Motor neuron (in vitro differentiated cells): ENCODE results near the gene KLHL34. TPM values are rescaled to one million over a fixed set of nuclear protein-coding genes. Genes with fewer than 3 reads are reported as not detected.
A peak's percentile ranks its signal among the peaks of the same experiment; 100 is the strongest.

Experiments
- ATAC-seq, 8 experiments: fragments of 200-7000 bp; cut with Tn5 transposase; replicated peaks in 6 of 8; 2 replicates each; pipeline ENCODE4 v1.8.0; 2021; ENCODE audit warnings: mild to moderate bottlenecking in 8 of 8, moderate library complexity in 8 of 8
- H3K27ac ChIP-seq, 2 donors: fragments of 250-450 bp; sonication (Bioruptor Pico); 2 replicates each; pipeline ENCODE4 v1.9.0; 2021; ENCODE audit warnings: antibody characterized with exemption in 2 of 2, mild to moderate bottlenecking in 2 of 2, moderate library complexity in 1 of 2
- H3K4me1 ChIP-seq, 2 donors: fragments of 250-450 bp; sonication (Bioruptor Pico); replicated peaks in 1 of 2; 2 replicates each; pipeline ENCODE4 v1.6.1; 2021; ENCODE audit warnings: antibody characterized with exemption in 2 of 2, mild to moderate bottlenecking in 2 of 2, moderate library complexity in 1 of 2
- H3K4me3 ChIP-seq, 5 donors: fragments of 250-450 bp; sonication (Bioruptor Pico); 2 replicates each; pipeline ENCODE4 v1.9.0; 2021; ENCODE audit warnings: antibody characterized with exemption in 5 of 5, mild to moderate bottlenecking in 5 of 5, moderate library complexity in 4 of 5
- WGBS, 10 experiments: fragments of 450-650 bp; shearing (Covaris generic); methylation state at CpG; one replicate each; pipeline ENCODE4 v1.0.0; 2022; 5-methylcytosine and 5-hydroxymethylcytosine counted together
- in situ Hi-C, 9 experiments: fragments of 400-800 bp; cut with MboI; loops; one replicate each; pipeline ENCODE4 v1.15.0; 2021; ENCODE audit warnings: low sequenced_read_pairs in 9 of 9, low pct_unique_long_range_greater_than_20kb in 2 of 9; ENCODE audit not compliant: unreplicated experiment in 9 of 9
- total RNA-seq, 8 experiments: library from RNA; unstranded; fragments of 300-600 nt; gene quantifications; 2 replicates each; pipeline versions ENCODE4 v1.2.3 to v1.2.4, GENCODE V29; 2022

KLHL34 gene, protein sequence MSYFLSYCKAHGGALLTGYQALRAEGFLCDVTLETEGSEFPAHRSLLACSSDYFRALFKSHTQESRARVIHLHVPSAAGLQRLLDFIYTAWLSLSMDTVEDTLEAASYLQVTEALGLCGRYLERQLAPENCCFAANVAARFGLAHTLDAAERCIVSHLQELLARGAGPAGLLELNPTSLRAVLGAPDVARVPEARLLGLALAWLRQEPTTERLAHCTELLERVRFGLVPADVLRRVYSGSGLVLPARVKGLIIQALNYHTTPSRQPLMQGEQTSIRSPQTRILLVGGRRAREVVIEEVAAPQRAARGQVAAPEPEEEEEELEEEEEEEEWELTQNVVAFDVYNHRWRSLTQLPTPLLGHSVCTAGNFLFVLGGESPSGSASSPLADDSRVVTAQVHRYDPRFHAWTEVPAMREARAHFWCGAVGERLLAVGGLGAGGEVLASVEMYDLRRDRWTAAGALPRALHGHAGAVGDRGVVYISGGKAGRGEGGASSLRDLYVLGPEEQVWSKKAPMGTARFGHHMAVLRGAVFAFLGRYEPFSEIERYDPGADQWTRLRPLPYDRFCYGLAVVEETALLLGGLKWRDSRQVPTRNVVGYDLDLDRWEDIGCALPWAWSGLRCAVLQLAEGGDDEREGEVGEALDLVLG
- under 1 TPM in 7 of 8 experiments, not detected in 1; 0.17 to 0.57 (median 0.25) TPM for total RNA-seq

DNA sequence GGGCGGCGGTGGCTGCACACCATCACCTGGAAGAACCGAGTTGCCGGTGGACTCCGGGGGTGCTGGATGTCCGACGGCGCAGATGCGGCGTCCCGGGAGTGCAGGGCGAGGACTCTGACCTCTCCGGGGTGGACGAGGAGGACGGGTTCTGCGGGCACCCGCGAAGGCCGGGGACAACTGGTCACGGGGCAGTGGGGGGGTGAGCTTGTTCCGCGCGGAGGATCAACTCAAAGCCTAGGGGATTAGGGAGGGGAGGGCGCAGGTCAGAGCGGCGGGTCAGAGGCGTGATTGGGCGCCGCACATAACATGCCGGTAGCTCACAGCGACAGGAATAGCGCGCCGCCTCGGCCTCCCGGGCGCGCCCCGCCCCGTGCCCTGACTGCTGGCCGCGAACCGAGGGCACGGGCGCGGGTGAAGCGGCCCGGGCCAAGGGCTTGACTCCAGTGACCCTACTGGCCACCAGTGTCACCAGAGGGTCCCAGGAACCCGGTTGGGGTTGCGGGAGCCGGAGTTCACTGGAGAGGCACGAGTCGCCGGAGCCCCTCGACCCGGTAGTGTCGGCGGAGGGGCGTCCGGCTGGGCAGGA lies at the start of gene KLHL34:
Gene KLHL34, minus strand, starts transcription at position 179 of the 586 bp plus-strand sequence. CDS start 542 bp downstream, outside the sequence.
- Histone ChIP-seq H3K27ac (no peak within 1 kb of the TSS), H3K4me1 (no peaks in the 10 kb centered on the region), H3K4me3 (no peak within 1 kb of the TSS)
- 90% methylated on average over 4 of the region's 60 CpGs; no CpG with 5 or more reads in 9 of the 10 experiments for WGBS, 10 experiments
- ATAC-seq = peak in 1 of 8 experiments; percentile 71
- in situ Hi-C loops = no loop called here

DNA sequence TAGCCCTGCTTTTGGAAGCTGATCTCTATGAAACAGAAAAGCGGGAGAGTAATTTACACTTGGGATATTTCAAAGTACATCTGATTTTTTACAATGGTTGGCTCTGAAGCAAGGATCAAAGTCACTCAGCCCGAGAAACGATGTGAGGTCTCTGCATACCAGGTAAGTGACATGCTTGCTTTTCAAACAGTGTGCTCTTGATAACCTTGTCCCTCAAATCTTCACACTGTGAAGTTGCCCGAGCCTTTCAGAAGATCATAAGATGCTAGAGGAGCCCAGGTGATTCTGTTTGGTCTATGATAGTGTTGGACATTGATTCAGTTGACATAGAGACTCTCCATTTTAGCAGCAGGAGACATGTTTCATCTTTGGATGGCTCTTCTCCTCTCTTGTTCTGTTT lies 47.1 kb upstream of the KLHL34 start:
- ATAC-seq = no peak
- 60 to 100% (median 72%) methylated on average over 2 to 3 of the region's 4 CpGs; no CpG with 5 or more reads in 6 of the 10 experiments for WGBS, 10 experiments
- Histone ChIP-seq H3K27ac (no peak overlapping the region), H3K4me1 (peaks cover 15 to 17% of the 10 kb centered on the region in 2 donors), H3K4me3 (no peak overlapping the region)
- in situ Hi-C loops = loop anchor here in 2 of 9 experiments (25.0 kb wide), 1 partner anchor 218 kb away; no protein-coding TSS in a partner anchor

DNA sequence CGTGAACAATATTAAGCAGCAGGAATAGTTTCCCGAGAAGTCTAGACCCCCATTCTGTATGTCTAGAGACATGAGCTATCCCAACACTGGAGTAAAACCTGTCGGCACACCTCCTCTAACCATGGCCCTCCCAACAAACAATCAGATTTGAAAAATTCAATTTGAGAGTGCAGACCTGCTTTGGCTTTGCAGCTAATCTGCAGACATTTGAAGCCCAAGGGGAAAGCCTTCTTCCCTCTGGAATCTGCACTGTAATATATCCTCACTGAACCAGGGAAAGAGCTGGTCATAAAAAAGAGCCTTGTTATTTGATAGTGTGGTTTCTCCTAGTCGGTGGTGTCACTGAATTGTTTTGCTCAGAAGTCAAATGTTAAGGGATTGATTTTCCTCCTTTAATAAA lies 44.6 kb upstream of the KLHL34 start:
- Histone ChIP-seq H3K4me3 (no peak overlapping the region), H3K27ac (no peak overlapping the region), H3K4me1 (peaks cover 15 to 17% of the 10 kb centered on the region in 2 donors)
- 33 to 100% (median 43%) methylated on average over 1 to 3 of the region's 4 CpGs; no CpG with 5 or more reads in 5 of the 10 experiments for WGBS, 10 experiments
- ATAC-seq = no peak
- in situ Hi-C loops = loop anchor here in 2 of 9 experiments (25.0 kb wide), 1 partner anchor 215 kb away; no protein-coding TSS in a partner anchor

DNA sequence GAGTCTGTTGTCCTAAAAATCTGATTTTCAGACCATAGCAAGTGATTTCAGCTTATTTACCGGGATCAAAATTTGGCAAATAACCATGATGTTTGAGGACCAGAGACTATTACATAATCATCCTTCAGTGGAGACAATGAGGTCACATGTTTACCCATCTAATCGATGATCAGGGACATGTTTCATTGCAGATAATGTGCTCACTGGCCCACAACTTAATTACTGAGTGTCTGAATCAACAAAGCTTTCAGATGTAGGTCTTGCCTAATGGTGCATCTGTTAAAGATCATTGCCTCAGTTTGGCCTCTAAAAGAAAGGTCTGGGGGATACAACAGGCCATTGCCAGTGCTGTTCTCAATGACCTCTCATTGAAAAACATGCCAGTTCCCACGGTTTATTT lies 42.8 kb upstream of the KLHL34 start:
- Histone ChIP-seq H3K4me1 (peaks cover 15 to 17% of the 10 kb centered on the region in 2 donors), H3K4me3 (no peak overlapping the region), H3K27ac (no peak overlapping the region)
- in situ Hi-C loops = loop anchor here in 2 of 9 experiments (25.0 kb wide), 1 partner anchor 214 kb away; no protein-coding TSS in a partner anchor
- ATAC-seq = peak in 1 of 8 experiments; percentile 26
- 10 to 20% methylated on average over 1 to 3 of the region's 3 CpGs; no CpG with 5 or more reads in 8 of the 10 experiments for WGBS, 10 experiments

DNA sequence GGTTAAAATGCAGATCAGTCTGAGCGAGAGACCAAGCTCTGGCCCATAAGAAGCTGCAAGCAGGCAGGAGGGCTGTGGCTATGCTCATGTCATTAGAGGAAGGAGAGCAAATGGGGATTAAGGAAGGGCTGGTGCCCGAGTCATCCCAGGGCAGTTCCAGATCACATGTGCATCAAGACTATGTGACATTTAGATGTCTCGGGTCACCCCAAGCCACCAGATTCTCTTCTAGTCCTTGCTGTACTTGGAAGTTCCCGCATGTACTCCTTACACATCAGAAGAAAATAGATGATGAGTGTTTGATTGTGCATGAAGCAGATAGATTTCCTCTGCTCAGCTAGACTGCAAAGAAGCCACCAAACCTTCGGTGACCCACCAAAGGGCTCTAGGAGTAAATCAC lies 42.1 kb upstream of the KLHL34 start:
- WGBS, 10 experiments = 40 to 100% (median 63%) methylated on average over 1 to 4 of the region's 5 CpGs; no CpG with 5 or more reads in 6 of the 10 experiments
- Histone ChIP-seq H3K27ac (no peak overlapping the region), H3K4me3 (no peak overlapping the region), H3K4me1 (peaks cover 15 to 17% of the 10 kb centered on the region in 2 donors)
- ATAC-seq = no peak
- in situ Hi-C loops = loop anchor here in 2 of 9 experiments (25.0 kb wide), 1 partner anchor 213 kb away; no protein-coding TSS in a partner anchor

DNA sequence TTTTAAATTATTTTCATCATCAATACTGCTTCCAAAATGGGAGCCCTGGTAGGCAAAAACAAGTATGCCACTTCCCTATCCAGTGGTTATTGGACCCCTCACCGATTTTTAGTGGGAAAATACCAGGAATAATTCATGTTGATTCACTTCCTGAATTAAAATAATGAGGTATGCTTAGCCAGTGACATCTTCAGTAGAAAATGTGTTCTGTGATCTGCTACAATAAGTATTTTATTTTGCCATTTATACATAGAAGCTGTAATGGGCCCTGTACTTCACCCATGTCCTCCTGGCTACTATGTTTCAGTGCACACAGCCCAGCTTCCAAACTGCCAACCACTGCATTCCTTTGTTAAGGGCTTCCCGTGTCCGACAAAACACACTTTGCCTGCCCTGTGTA lies 41.0 kb upstream of the KLHL34 start:
- in situ Hi-C loops = no loop called here
- Histone ChIP-seq H3K4me3 (no peak overlapping the region), H3K4me1 (peaks cover 15 to 17% of the 10 kb centered on the region in 2 donors), H3K27ac (no peak overlapping the region)
- WGBS, 10 experiments = 14 to 88% (median 40%) methylated on average over 1 to 2 of the region's 3 CpGs; no CpG with 5 or more reads in 7 of the 10 experiments
- ATAC-seq = no peak

DNA sequence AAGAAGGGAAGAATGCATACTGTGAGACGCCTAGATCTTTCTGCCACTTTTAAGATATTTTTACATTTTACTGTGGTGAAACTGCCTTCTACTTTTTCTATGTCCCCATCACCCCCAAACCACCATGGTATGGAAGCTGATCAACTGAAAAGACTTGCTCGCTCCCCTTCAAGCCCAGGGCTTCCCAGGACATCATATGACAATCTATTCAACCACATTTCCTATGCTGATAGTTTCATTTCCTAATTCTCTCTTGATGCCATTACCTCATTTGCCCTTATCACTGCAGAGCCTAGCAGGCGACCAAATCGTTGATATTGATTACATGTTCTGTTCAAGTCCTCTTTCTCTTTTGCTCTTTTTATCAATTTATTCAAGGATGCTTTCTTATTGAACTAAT lies 40.1 kb upstream of the KLHL34 start:
- H3K4me1 ChIP-seq = peaks cover 8 to 11% of the 10 kb centered on the region in 2 donors
- H3K27ac ChIP-seq = no peak overlapping the region
- no peak overlapping the region for H3K4me3 ChIP-seq
- no peak for ATAC-seq
- in situ Hi-C loops = no loop called here
- WGBS, 10 experiments = 47 to 100% (median 85%) methylated on average over 2 to 4 of the region's 4 CpGs; no CpG with 5 or more reads in 5 of the 10 experiments

DNA sequence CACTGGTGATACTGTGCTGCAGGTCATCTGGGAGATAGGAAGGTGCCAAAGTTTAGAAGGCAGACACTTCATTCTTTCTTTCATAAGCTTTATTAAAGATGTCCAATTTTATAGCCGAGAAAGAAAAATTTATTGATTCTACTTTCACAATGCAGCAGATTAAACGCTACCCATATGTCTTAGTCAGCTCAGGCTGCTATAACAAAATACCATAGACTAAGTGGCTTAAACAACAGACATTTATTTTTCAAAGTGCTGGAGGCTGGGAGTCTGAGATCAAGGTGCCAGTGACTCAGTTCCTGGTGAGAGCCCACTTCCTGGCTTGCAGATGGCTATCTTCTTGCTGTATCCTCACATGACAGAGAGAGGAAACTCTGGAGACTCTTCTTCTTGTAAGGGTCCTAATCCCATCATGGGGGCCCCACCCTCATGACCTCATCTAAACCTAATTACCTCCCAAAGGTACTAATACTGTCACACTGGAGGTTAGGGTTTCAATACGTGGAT lies 33.4 kb upstream of the KLHL34 start:
- ATAC-seq = no peak
- in situ Hi-C loops = no loop called here
- H3K4me1 ChIP-seq = no peaks in the 10 kb centered on the region
- WGBS, 10 experiments = 40 to 100% (median 96%) methylated on average over 1 to 2 of the region's 3 CpGs; no CpG with 5 or more reads in 6 of the 10 experiments
- no peak overlapping the region for H3K27ac ChIP-seq
- no peak overlapping the region for H3K4me3 ChIP-seq

DNA sequence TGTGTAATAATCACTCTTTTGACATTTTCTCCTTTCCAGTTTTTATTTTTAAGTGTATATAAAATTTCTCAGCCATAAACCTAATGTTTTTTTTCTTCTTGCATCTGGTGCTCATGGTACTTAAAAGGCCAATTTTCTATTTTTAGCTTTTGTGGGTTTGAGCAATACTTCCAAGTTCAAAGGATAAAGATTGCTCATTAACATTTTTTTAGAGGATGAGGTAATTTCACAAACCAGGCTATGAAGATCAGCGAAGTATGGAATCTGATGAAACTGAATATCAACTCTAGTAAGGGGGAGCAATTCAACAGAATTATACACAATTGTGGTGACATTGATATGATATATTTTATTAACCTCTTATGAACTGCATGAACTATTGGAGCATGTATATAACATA lies 25.8 kb upstream of the KLHL34 start:
- Histone ChIP-seq H3K4me3 (no peak overlapping the region), H3K4me1 (no peaks in the 10 kb centered on the region), H3K27ac (no peak overlapping the region)
- ATAC-seq = peak in 3 of 8 experiments; percentile 47 to 67 (median 60)
- in situ Hi-C loops = no loop called here
- WGBS, 10 experiments = 0 to 67% (median 43%) methylated on average over 1 of the region's 1 CpG; no CpG with 5 or more reads in 5 of the 10 experiments

DNA sequence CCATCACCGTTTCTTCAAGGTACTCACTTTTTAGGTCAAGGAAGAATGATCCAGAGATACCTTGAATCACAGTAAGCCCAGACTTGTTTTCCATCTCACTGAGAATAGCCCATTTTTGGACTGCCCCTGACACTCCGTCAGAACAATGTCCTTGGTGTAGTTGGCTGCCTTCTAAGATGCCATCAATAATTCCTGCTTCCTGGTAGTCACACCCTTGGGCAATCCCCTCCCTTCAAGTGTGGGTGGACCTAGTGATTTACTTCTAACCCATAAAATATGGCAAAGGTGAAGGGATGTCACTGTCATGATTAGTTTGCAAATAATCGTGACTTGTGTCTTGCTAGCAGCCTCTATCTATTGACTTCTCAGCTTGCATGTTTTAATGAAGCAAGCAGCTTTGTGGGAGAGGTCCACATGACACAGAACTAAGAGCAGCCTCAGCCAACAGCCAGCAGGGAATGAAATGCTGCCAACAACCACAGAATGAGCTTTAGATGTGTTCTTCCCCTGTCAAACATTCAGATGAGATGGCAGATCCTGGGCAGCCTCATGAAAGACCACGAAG lies 20.0 kb upstream of the KLHL34 start:
- in situ Hi-C loops = no loop called here
- H3K4me1 ChIP-seq = no peaks in the 10 kb centered on the region
- H3K27ac ChIP-seq = no peak overlapping the region
- 6 to 67% (median 40%) methylated on average over 1 to 4 of the region's 4 CpGs; no CpG with 5 or more reads in 6 of the 10 experiments for WGBS, 10 experiments
- no peak overlapping the region for H3K4me3 ChIP-seq
- peak in 5 of 8 experiments; percentile 25 to 62 (median 50) for ATAC-seq

DNA sequence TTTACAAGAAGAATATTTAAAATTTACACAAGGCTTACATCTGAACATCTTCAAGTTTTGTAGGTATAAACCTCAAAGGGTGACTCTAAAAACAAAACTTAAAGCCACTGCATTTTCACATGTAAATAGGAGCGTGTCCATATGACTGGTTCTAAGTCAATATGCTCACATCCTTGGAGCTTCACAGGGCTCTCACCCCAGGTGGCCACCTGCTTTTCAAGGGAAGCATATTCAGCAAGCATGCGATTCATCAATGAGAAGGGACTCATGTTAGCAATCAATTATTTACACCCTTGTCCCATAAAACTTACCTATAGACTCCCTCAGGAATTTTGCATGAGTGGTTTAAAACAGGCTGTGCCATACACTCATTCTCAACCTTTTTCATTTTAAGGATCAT lies 17.8 kb upstream of the KLHL34 start:
- in situ Hi-C loops = no loop called here
- no peak overlapping the region for H3K4me3 ChIP-seq
- no peak overlapping the region for H3K27ac ChIP-seq
- 32% methylated on average over 2 of the region's 2 CpGs; no CpG with 5 or more reads in 9 of the 10 experiments for WGBS, 10 experiments
- no peak for ATAC-seq
- no peaks in the 10 kb centered on the region for H3K4me1 ChIP-seq

DNA sequence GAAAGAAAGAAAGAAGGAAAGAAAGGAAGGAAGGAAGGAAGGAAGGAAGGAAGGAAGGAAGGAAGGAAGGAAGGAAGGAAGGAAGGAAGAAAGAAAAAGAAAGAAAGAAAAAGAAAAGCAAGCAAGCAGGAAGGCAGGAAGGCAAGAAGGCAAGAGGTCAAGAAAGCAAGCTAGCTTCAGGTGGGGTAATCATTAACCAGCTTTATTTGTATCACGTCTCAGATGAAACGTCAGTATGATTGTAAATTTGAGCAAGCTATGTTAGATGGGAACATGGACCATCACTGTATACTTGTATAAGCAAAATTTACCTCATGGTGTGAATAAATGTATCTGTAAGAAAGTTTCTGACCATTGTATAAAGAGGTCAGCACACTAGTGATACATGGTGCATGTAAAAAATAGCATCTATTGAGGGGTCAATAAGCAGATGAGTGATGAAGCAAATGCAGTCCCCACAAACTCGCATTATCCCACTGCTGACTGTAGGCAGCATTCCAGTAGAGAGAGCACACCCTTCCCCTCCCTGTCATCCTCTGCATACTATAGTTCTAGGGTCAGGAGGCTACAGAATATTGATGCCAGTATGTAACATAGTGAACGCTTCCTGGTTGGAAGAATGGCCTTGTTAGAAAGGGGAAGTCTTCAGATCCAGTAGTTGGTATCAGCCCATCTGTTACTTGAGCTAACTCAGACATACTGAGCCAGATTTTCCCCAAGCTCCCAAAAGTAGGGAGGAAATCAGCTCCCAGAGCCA lies 16.5 kb upstream of the KLHL34 start:
- no peak for ATAC-seq
- 39 to 53% (median 50%) methylated on average over 1 to 3 of the region's 4 CpGs; no CpG with 5 or more reads in 7 of the 10 experiments for WGBS, 10 experiments
- in situ Hi-C loops = no loop called here
- no peak overlapping the region for H3K27ac ChIP-seq
- no peak overlapping the region for H3K4me3 ChIP-seq
- no peaks in the 10 kb centered on the region for H3K4me1 ChIP-seq
